ENCODE data around the gene GSTM3.

DNA sequence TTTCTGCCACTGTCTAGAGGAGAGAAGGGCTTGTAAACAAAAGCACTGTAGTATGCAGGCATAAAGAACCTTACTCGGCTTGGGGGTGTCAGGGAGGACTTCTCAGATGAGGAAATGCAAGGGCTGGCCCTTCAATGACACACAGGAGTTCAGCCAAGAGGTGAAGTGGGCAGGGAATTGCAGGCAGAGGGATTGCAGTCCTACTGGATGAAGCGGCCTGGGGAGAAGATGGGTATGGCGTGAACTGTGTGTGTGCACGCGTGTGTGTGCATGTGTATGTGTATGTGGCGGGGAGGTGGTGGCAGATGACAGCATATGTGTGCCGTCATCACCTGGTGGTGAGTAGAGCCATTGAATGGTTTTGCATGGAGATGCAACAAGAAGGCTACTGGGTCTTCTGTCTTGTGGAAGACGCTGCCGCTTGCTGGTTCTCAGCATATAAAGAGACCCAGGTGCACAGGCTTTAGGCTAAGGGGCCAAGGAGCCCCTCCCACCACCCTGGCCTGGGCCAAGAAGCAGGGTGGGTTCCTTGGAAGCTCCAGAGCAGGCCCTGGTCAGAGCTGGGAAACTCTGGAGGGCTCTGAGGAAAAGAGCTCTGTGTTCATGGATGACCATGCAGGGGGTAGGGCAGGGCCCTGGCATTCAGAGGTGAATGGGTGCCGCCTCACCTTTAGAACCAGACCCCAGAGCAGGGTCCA lies 26.9 kb upstream of the GSTM3 start:
- TF ChIP-seq, protein P1, sequence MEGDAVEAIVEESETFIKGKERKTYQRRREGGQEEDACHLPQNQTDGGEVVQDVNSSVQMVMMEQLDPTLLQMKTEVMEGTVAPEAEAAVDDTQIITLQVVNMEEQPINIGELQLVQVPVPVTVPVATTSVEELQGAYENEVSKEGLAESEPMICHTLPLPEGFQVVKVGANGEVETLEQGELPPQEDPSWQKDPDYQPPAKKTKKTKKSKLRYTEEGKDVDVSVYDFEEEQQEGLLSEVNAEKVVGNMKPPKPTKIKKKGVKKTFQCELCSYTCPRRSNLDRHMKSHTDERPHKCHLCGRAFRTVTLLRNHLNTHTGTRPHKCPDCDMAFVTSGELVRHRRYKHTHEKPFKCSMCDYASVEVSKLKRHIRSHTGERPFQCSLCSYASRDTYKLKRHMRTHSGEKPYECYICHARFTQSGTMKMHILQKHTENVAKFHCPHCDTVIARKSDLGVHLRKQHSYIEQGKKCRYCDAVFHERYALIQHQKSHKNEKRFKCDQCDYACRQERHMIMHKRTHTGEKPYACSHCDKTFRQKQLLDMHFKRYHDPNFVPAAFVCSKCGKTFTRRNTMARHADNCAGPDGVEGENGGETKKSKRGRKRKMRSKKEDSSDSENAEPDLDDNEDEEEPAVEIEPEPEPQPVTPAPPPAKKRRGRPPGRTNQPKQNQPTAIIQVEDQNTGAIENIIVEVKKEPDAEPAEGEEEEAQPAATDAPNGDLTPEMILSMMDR (IDR thresholded peaks at IDR 0.05; ENCODE audit: poor library complexity) = no peak
- no peak for TF ChIP-seq EZH2 (IDR thresholded peaks at IDR 0.05; ENCODE audit: borderline replicate concordance)
- TF ChIP-seq EZH2phosphoT487 (IDR thresholded peaks at IDR 0.05; ENCODE audit: low read depth, severe bottlenecking, unreplicated experiment) = no peak
